ENCODE measurements around the gene UGT1A1. TPM values are rescaled to one million over a fixed set of nuclear protein-coding genes. Genes with fewer than 3 reads are reported as not detected.

Gene UGT1A1
- total RNA-seq, 4 donors from 2014 or later: 1.7 to 72.9 (median 26.9) TPM

DNA sequence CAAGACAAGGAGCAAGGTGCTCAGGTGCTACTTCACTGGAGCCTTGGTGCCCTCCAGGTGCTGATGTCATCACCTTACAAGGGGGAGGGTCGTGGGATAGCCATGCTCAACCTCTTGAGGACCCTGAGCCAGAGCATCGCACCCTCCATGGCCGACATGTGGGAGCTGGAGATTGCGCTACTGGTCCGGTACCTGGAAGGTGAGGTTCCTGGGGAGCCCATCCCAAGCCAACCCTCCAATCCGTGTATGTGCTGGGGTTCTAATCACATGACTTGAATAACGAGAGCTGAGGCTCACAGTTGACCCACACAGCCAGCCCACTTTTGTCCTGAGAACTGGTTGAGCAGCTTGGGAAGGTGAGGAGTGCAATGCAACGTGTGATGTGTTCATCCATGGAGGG, 43.9 kb downstream of the UGT1A1 start:
- peak in 2 of 3 donors; percentile 15 to 28 for DNase-seq
- TF ChIP-seq, protein P1, sequence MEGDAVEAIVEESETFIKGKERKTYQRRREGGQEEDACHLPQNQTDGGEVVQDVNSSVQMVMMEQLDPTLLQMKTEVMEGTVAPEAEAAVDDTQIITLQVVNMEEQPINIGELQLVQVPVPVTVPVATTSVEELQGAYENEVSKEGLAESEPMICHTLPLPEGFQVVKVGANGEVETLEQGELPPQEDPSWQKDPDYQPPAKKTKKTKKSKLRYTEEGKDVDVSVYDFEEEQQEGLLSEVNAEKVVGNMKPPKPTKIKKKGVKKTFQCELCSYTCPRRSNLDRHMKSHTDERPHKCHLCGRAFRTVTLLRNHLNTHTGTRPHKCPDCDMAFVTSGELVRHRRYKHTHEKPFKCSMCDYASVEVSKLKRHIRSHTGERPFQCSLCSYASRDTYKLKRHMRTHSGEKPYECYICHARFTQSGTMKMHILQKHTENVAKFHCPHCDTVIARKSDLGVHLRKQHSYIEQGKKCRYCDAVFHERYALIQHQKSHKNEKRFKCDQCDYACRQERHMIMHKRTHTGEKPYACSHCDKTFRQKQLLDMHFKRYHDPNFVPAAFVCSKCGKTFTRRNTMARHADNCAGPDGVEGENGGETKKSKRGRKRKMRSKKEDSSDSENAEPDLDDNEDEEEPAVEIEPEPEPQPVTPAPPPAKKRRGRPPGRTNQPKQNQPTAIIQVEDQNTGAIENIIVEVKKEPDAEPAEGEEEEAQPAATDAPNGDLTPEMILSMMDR (IDR thresholded peaks at IDR 0.05): no peak
- TF ChIP-seq POLR2A (IDR thresholded peaks at IDR 0.05): no peak
- H3K4me1 ChIP-seq: no peaks in the 10 kb centered on the region

DNA sequence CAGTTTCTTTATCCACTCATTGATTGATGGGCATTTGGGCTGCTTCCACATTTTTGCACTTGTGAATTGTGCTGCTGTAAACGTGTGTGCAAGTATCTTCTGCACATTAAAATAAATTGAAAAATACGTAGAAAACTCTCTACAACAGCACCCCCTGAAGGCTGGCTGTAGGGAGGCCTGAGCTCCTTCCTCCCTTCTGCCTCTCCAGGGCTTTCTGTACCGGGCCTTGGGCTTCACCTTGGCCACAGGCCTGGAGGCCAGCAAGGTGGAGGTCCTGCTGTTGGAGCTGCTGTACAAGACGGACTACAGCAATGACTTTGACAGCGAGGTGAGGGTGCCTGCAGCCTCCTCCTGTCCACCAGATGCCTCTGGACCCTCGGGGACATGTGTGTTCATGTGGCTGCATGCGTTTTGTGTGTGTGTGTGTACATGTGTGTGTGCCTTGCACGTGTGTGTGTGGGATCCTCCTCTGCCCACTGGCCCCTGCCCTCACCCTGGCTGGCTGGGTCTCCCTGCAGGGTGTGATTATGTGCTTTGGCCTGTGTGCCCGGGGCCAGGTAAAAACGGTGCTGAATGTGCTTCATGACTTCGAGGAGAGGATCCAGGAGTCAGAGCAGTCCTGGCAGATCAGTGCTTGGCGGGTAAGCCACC, 47.3 kb downstream of the UGT1A1 start:
- no peak overlapping the region for H3K27ac ChIP-seq
- H3K4me3 ChIP-seq: no peak overlapping the region
- H3K9me3 ChIP-seq: no peaks in the 10 kb centered on the region
- no peak for TF ChIP-seq POLR2A (IDR thresholded peaks at IDR 0.05)
- TF ChIP-seq, protein P1 (IDR thresholded peaks at IDR 0.05): peak in 2 of 6 experiments; percentile 6 to 14
- peak in 2 of 3 donors; percentile 35 to 43 for DNase-seq
- no peaks in the 10 kb centered on the region for H3K36me3 ChIP-seq
- no peaks in the 10 kb centered on the region for H3K4me1 ChIP-seq
- no peaks in the 10 kb centered on the region for H3K27me3 ChIP-seq

More for the DNA sequence above, 43.9 kb downstream of the UGT1A1 start:
- Histone ChIP-seq H3K4me3 (no peak overlapping the region), H3K9me3 (no peaks in the 10 kb centered on the region), H3K36me3 (no peaks in the 10 kb centered on the region), H3K27ac (no peak overlapping the region), H3K27me3 (no peaks in the 10 kb centered on the region)

DNA sequence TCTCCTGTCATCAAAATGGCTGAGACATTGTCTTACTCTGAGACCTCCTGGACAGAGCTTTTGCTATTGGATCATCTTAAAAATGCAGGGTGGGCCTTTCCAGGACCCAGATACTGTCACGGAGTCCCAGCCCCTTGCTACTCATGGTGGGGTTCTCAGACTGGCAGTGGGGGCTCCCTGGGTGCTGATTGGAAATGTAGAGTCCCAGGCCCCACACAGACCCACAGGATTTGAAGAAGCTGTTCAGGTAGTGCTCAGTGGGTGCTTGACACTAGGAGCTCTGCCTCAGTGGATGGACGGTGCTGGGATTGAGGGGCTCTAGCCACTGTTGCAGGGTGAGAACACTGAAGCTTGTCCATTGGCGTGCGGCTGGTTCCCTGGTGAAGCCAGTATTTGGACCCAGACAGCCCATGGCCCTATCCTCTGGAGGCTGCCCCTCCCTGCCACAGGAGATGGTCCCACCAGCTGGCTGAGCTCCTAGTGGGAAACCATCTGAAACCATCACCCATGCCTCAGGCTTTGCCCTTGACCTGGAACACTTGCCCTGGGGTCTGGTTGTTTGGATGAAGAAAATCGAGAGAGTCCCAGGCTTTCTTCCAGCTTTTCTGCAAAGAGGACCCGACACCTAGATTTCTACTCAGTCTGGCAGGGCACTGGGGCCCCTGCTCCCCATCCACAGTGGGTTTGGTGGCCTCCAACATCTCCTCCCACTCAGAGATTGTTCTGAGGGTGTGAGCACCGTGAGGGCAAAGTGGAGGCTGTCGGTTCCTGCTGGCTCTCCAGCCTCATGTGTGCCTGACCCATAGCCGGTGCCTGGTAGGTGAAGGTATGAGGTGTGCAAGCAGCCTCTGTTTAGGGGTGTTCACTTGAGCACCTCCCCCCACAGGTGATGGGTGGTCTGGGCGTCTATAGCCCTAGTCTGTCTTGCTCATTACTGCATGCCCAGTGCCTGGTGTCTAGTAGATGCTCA, 48.2 kb downstream of the UGT1A1 start:
- Histone ChIP-seq H3K27me3 (no peaks in the 10 kb centered on the region), H3K4me3 (no peak overlapping the region), H3K4me1 (no peaks in the 10 kb centered on the region), H3K27ac (no peak overlapping the region), H3K9me3 (no peaks in the 10 kb centered on the region), H3K36me3 (no peaks in the 10 kb centered on the region)
- peak in 2 of 3 donors; percentile 24 to 30 for DNase-seq
- TF ChIP-seq, protein P1 (IDR thresholded peaks at IDR 0.05): no peak
- no peak for TF ChIP-seq POLR2A (IDR thresholded peaks at IDR 0.05)

DNA sequence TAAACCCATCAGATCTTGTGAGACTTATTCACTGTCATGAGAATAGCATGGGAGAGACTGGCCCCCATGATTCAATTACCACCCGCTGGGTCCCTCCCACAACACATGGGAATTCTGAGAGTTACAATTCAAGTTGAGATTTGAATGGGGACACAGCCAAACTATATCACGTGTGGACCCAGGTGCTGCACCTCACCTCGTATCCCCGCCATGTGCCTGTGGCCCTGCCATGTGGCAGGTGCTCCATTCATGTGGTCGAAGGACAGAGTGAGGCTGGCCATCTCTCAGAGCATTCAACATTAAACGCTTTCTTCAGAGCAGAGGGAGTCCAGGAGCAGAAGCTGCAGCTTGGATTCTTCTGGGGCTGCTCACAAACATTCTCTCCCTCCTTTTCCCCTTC, 50.3 kb downstream of the UGT1A1 start:
- no peaks in the 10 kb centered on the region for H3K9me3 ChIP-seq
- no peaks in the 10 kb centered on the region for H3K4me1 ChIP-seq
- TF ChIP-seq, protein P1 (IDR thresholded peaks at IDR 0.05): no peak
- no peak for TF ChIP-seq POLR2A (IDR thresholded peaks at IDR 0.05)
- no peak overlapping the region for H3K27ac ChIP-seq
- H3K36me3 ChIP-seq: no peaks in the 10 kb centered on the region
- peak in 2 of 3 donors; percentile 6 to 17 for DNase-seq
- H3K27me3 ChIP-seq: no peaks in the 10 kb centered on the region
- H3K4me3 ChIP-seq: no peak overlapping the region

DNA sequence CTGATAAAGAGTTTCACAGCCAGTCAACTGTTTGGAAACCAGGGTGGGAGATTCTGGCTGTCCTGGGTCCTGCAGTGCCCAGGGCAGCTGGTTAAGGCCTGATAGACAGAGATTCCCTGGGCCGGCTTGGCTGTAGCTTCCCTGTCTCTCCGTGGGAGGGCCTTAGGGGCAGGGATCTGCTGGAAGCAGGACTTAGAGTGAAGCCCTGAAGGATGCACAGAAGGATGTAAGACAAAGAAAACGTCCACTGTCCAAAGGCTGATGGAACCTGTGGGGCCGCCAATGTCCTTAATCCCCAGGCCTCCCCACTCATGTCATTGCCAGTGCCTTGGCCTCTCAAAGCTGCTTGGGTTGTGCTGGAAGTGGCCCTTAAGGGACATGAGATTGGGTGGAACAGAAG, 51.0 kb downstream of the UGT1A1 start:
- Histone ChIP-seq H3K27me3 (no peaks in the 10 kb centered on the region), H3K4me3 (no peak overlapping the region), H3K27ac (no peak overlapping the region), H3K9me3 (no peaks in the 10 kb centered on the region), H3K36me3 (no peaks in the 10 kb centered on the region), H3K4me1 (no peaks in the 10 kb centered on the region)
- TF ChIP-seq, protein P1 (IDR thresholded peaks at IDR 0.05): no peak
- TF ChIP-seq POLR2A (IDR thresholded peaks at IDR 0.05): no peak
- DNase-seq: peak in 2 of 3 donors; percentile 10 to 13

Measured in Peyer's patch (tissue), 4 donors.